GM15510 (cell line): ENCODE results near the gene STRIP2.

ENCODE experiments used
- POLR2A ChIP-seq: IDR thresholded peaks from 3 replicates; pipeline ENCODE4 v1.6.1; 2011; ENCODE audit warnings: borderline replicate concordance; ENCODE audit not compliant: insufficient read length; ENCODE audit errors: extremely low read depth

STRIP2 gene

GRCh38 chr7:129401228-129401966 lies 32.8 kb upstream of the STRIP2 start:
- no peak for TF ChIP-seq POLR2A

- TF ChIP-seq POLR2A = no peak
Observed at GRCh38 chr7:129401967-129402860, 32.0 kb upstream of the STRIP2 start.

- TF ChIP-seq POLR2A = no peak
Observed at GRCh38 chr7:129405527-129405926, 28.7 kb upstream of the STRIP2 start.

GRCh38 chr7:129412501-129412900 lies 21.7 kb upstream of the STRIP2 start:
- no peak for TF ChIP-seq POLR2A

GRCh38 chr7:129417073-129417472 lies 17.2 kb upstream of the STRIP2 start:
- no peak for TF ChIP-seq POLR2A

GRCh38 chr7:129421717-129422250 lies 12.4 kb upstream of the STRIP2 start:
- TF ChIP-seq POLR2A = no peak

- TF ChIP-seq POLR2A = no peak
Observed at GRCh38 chr7:129422727-129423126, 11.5 kb upstream of the STRIP2 start.

GRCh38 chr7:129423700-129424410 lies 10.4 kb upstream of the STRIP2 start:
- TF ChIP-seq POLR2A = no peak

GRCh38 chr7:129426482-129426881 lies 7.8 kb upstream of the STRIP2 start:
- no peak for TF ChIP-seq POLR2A

GRCh38 chr7:129427526-129428045 lies 6.6 kb upstream of the STRIP2 start:
- TF ChIP-seq POLR2A = no peak

GRCh38 chr7:129431911-129432643 lies 2.2 kb upstream of the STRIP2 start:
- no peak for TF ChIP-seq POLR2A

GRCh38 chr7:129434675-129435318 lies 565 bp downstream of the STRIP2 start:
- TF ChIP-seq POLR2A = no peak

GRCh38 chr7:129435414-129435829 lies 1.2 kb downstream of the STRIP2 start:
- TF ChIP-seq POLR2A = no peak
